ENCODE data around the gene KRABD2.

KRABD2 gene

DNA sequence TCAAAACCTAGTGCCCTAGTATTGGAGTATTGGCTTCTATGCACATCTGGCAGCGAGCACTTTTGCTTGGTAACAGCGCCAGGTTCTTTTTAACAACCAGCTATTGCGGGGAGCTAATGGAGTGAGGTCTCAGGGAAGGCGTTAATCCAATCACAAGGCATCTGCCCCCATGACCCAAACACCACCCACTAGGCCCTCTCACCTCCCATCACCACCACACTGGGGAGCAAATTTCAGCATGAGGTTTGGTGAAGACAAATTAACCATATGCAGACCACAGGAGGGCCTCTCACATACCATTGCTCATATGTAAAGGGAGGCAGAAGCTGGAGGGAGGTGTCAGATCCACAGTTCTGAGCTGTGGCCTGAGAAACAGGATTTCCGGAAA, 37.8 kb downstream of the KRABD2 start:
- no peak for ATAC-seq
- POLR2A ChIA-PET, result interaction anchor here (0.6 kb wide), 2 partner anchors 43 to 166 kb away, joined by 3 to 5 read pairs; no protein-coding TSS in a partner anchor

DNA sequence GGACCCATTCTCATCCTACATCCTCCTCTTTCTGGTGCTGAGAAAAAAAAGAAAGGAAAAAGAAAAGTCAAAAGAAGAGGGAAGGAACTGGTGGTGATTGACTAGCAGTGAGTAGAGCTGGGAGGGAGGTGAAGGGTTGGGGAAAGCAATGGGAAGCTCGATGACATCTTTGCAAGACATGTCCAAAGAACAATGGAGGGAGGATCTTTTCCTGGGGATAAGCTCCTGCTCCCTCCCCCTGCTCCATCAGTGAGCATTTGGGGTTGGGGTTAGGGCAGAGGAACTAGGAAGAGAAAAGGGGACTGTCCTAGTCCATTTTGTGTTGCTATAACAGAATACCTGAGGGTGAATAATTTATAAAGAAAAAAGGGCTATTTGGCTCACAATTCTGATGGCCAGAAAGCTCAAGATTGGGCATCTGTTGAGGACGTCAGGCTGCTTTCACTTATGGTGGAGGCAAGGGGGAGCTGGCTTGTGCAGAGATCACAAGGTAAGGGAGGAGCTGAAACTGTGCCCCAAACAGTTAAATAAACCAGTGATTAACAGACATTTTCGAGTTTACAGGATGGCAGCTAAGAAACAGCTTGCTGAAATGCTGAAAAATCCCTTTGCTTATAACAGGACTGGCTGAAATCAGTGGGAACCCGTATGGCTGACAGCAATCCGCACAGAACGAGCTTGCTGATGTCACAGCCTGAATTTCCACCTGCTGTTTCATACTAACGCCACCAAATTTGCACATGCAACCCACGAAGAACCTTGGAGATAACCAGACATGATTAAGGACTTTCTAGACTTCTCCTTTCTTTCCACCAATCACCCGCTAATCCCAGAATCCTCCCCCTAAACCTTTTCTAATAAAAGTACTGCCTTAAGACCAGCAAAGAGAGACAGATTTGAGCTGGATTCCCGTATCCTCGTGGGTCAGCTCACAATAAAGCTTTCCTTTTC, 38.4 kb downstream of the KRABD2 start:
- TF ChIP-seq, protein P1, sequence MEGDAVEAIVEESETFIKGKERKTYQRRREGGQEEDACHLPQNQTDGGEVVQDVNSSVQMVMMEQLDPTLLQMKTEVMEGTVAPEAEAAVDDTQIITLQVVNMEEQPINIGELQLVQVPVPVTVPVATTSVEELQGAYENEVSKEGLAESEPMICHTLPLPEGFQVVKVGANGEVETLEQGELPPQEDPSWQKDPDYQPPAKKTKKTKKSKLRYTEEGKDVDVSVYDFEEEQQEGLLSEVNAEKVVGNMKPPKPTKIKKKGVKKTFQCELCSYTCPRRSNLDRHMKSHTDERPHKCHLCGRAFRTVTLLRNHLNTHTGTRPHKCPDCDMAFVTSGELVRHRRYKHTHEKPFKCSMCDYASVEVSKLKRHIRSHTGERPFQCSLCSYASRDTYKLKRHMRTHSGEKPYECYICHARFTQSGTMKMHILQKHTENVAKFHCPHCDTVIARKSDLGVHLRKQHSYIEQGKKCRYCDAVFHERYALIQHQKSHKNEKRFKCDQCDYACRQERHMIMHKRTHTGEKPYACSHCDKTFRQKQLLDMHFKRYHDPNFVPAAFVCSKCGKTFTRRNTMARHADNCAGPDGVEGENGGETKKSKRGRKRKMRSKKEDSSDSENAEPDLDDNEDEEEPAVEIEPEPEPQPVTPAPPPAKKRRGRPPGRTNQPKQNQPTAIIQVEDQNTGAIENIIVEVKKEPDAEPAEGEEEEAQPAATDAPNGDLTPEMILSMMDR (IDR thresholded peaks at IDR 0.05), result no peak
- TF ChIP-seq POLR2AphosphoS5 (IDR thresholded peaks at IDR 0.05; ENCODE audit: low read depth, low read length) (no peak), TCF7L2 (IDR thresholded peaks at IDR 0.05; ENCODE audit: low read depth, low read length) (no peak), SIN3A (IDR thresholded peaks at IDR 0.05; ENCODE audit: borderline replicate concordance, insufficient read depth, low read depth, low read length) (no peak)
- TF ChIP-seq, protein P2, sequence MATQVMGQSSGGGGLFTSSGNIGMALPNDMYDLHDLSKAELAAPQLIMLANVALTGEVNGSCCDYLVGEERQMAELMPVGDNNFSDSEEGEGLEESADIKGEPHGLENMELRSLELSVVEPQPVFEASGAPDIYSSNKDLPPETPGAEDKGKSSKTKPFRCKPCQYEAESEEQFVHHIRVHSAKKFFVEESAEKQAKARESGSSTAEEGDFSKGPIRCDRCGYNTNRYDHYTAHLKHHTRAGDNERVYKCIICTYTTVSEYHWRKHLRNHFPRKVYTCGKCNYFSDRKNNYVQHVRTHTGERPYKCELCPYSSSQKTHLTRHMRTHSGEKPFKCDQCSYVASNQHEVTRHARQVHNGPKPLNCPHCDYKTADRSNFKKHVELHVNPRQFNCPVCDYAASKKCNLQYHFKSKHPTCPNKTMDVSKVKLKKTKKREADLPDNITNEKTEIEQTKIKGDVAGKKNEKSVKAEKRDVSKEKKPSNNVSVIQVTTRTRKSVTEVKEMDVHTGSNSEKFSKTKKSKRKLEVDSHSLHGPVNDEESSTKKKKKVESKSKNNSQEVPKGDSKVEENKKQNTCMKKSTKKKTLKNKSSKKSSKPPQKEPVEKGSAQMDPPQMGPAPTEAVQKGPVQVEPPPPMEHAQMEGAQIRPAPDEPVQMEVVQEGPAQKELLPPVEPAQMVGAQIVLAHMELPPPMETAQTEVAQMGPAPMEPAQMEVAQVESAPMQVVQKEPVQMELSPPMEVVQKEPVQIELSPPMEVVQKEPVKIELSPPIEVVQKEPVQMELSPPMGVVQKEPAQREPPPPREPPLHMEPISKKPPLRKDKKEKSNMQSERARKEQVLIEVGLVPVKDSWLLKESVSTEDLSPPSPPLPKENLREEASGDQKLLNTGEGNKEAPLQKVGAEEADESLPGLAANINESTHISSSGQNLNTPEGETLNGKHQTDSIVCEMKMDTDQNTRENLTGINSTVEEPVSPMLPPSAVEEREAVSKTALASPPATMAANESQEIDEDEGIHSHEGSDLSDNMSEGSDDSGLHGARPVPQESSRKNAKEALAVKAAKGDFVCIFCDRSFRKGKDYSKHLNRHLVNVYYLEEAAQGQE (IDR thresholded peaks at IDR 0.05; ENCODE audit: insufficient read depth in 1 of 2, low read depth in 2 of 2, low read length in 1 of 2), result no peak

More for the DNA sequence above, 37.8 kb downstream of the KRABD2 start:
- TF ChIP-seq SIN3A (IDR thresholded peaks at IDR 0.05; ENCODE audit: borderline replicate concordance, insufficient read depth, low read depth, low read length) (no peak), TCF7L2 (IDR thresholded peaks at IDR 0.05; ENCODE audit: low read depth, low read length) (no peak), POLR2AphosphoS5 (IDR thresholded peaks at IDR 0.05; ENCODE audit: low read depth, low read length) (no peak)
- TF ChIP-seq, protein P2 (IDR thresholded peaks at IDR 0.05; ENCODE audit: insufficient read depth in 1 of 2, low read depth in 2 of 2, low read length in 1 of 2), result no peak
- TF ChIP-seq, protein P1 (IDR thresholded peaks at IDR 0.05), result no peak
- H3K36me3 ChIP-seq (ENCODE audit: control insufficient read depth, insufficient read depth, low read length), result no peaks in the 10 kb centered on the region
- no peaks in the 10 kb centered on the region for H3K4me1 ChIP-seq (ENCODE audit: control insufficient read depth, insufficient read depth, low read length)
- H3K9me3 ChIP-seq (ENCODE audit: control insufficient read depth, insufficient read depth, low read depth, low read length), result no peaks in the 10 kb centered on the region
- H3K4me3 ChIP-seq (ENCODE audit: low read depth in 2 of 2, low read length in 2 of 2), result no peak overlapping the region
- intact Hi-C loops (cut with micrococcal nuclease; ENCODE audit: unreplicated experiment) (no loop called here), in situ Hi-C loops (cut with HindIII; ENCODE audit: low pct_unique_long_range_greater_than_20kb, low sequenced_read_pairs) (no loop called here)
- CTCF ChIA-PET, result no interaction called here
- H3K27ac ChIP-seq (ENCODE audit: low read length), result no peak overlapping the region
- no peak for DNase-seq (ENCODE audit: low read depth, low spot score)
- no peaks in the 10 kb centered on the region for H3K27me3 ChIP-seq (ENCODE audit: control insufficient read depth, insufficient read depth, low read length)
- no TSS peak for BruUV-seq (replicated peaks)

More for the DNA sequence above, 38.4 kb downstream of the KRABD2 start:
- POLR2A ChIA-PET, result interaction anchor here (0.6 kb wide), 2 partner anchors 42 to 748 kb away, joined by 4 to 5 read pairs; no protein-coding TSS in a partner anchor
- Histone ChIP-seq H3K4me3 (ENCODE audit: low read depth in 2 of 2, low read length in 2 of 2) (no peak overlapping the region), H3K9me3 (ENCODE audit: control insufficient read depth, insufficient read depth, low read depth, low read length) (no peaks in the 10 kb centered on the region), H3K27ac (ENCODE audit: low read length) (no peak overlapping the region), H3K27me3 (ENCODE audit: control insufficient read depth, insufficient read depth, low read length) (no peaks in the 10 kb centered on the region), H3K36me3 (ENCODE audit: control insufficient read depth, insufficient read depth, low read length) (no peaks in the 10 kb centered on the region), H3K4me1 (ENCODE audit: control insufficient read depth, insufficient read depth, low read length) (no peaks in the 10 kb centered on the region)
- CTCF ChIA-PET, result no interaction called here
- no peak for ATAC-seq
- no TSS peak for BruUV-seq (replicated peaks)
- in situ Hi-C loops (cut with HindIII; ENCODE audit: low pct_unique_long_range_greater_than_20kb, low sequenced_read_pairs), result no loop called here
- intact Hi-C loops (cut with micrococcal nuclease; ENCODE audit: unreplicated experiment), result no loop called here
- no peak for DNase-seq (ENCODE audit: low read depth, low spot score)
